Smooth muscle cell of bladder (primary cell): Measurements from ENCODE around the gene JARID2. TPM values are rescaled to one million over a fixed set of nuclear protein-coding genes. Genes with fewer than 3 reads are reported as not detected.

Source experiments
- total RNA-seq: library from RNA; depleted of rRNA; stranded (reverse); fragments of >200 nt; gene quantifications from 2 replicates; pipeline ENCODE4 v1.2.3, GENCODE V29; 2014

The JARID2 gene
- total RNA-seq, result 9.0 and 10.0 TPM in 2 replicates

GRCh38 chr6:15245361-15246216, at the start of gene JARID2:
TSS of gene JARID2 (plus strand) at chr6:15246069. CDS start at chr6:15246540, 471 bp downstream.

